ENCODE measurements around the gene GALNT18. TPM values are rescaled to one million over a fixed set of nuclear protein-coding genes. Genes with fewer than 3 reads are reported as not detected.

Gene GALNT18
- total RNA-seq, 1 donor from 2014 or later, result 0.53 TPM

- DNase-seq (ENCODE audit: low read depth, low spot score), result no peak
Measured at GRCh38 chr11:11280826-11281225, 341.0 kb downstream of the GALNT18 start.

- no peak for DNase-seq (ENCODE audit: low read depth, low spot score)
Measured at GRCh38 chr11:11279956-11280689, 341.7 kb downstream of the GALNT18 start.

GRCh38 chr11:11272254-11272653, 349.6 kb downstream of the GALNT18 start:
- DNase-seq (ENCODE audit: low read depth, low spot score), result no peak

- DNase-seq (ENCODE audit: low read depth, low spot score), result no peak
Measured at GRCh38 chr11:11270236-11270775, 351.5 kb downstream of the GALNT18 start.

GRCh38 chr11:11268706-11269105, 353.1 kb downstream of the GALNT18 start:
- no peak for DNase-seq (ENCODE audit: low read depth, low spot score)

- DNase-seq (ENCODE audit: low read depth, low spot score), result no peak
Measured at GRCh38 chr11:11268119-11268518, 353.7 kb downstream of the GALNT18 start.

- DNase-seq (ENCODE audit: low read depth, low spot score), result no peak
Measured at GRCh38 chr11:11267312-11267711, 354.5 kb downstream of the GALNT18 start.

- DNase-seq (ENCODE audit: low read depth, low spot score), result no peak
Measured at GRCh38 chr11:11265994-11266606, 355.7 kb downstream of the GALNT18 start.

GRCh38 chr11:11265320-11265719, 356.5 kb downstream of the GALNT18 start:
- no peak for DNase-seq (ENCODE audit: low read depth, low spot score)

- no peak for DNase-seq (ENCODE audit: low read depth, low spot score)
Measured at GRCh38 chr11:11263238-11264005, 358.4 kb downstream of the GALNT18 start.

- no peak for DNase-seq (ENCODE audit: low read depth, low spot score)
Measured at GRCh38 chr11:11262171-11262920, 359.5 kb downstream of the GALNT18 start.

- DNase-seq (ENCODE audit: low read depth, low spot score), result no peak
Measured at GRCh38 chr11:11261629-11262028, 360.2 kb downstream of the GALNT18 start.

- DNase-seq (ENCODE audit: low read depth, low spot score), result no peak
Measured at GRCh38 chr11:11260903-11261302, 360.9 kb downstream of the GALNT18 start.

- no peak for DNase-seq (ENCODE audit: low read depth, low spot score)
Measured at GRCh38 chr11:11253995-11254394, 367.8 kb downstream of the GALNT18 start.

GRCh38 chr11:11253497-11253896, 368.3 kb downstream of the GALNT18 start:
- no peak for DNase-seq (ENCODE audit: low read depth, low spot score)

GRCh38 chr11:11252403-11252802, 369.4 kb downstream of the GALNT18 start:
- DNase-seq (ENCODE audit: low read depth, low spot score), result no peak

GRCh38 chr11:11251394-11251970, 370.3 kb downstream of the GALNT18 start:
- no peak for DNase-seq (ENCODE audit: low read depth, low spot score)

- no peak for DNase-seq (ENCODE audit: low read depth, low spot score)
Measured at GRCh38 chr11:11250470-11250869, 371.3 kb downstream of the GALNT18 start.

GRCh38 chr11:11247576-11247975, 374.2 kb downstream of the GALNT18 start:
- DNase-seq (ENCODE audit: low read depth, low spot score), result no peak

- no peak for DNase-seq (ENCODE audit: low read depth, low spot score)
Measured at GRCh38 chr11:11247086-11247485, 374.7 kb downstream of the GALNT18 start.

- no peak for DNase-seq (ENCODE audit: low read depth, low spot score)
Measured at GRCh38 chr11:11246166-11246565, 375.6 kb downstream of the GALNT18 start.
